NK-92 treated with Interleukin-12 subunit alpha and Interleukin-12 subunit beta, amount 100 ng/mL, for 24 hours (cell line): ENCODE measurements around the gene SEL1L2.

Experiments
- DNase-seq: peaks from one replicate; lab custom pipeline; 2025; lab: John Stamatoyannopoulos, UW

SEL1L2 gene

DNA sequence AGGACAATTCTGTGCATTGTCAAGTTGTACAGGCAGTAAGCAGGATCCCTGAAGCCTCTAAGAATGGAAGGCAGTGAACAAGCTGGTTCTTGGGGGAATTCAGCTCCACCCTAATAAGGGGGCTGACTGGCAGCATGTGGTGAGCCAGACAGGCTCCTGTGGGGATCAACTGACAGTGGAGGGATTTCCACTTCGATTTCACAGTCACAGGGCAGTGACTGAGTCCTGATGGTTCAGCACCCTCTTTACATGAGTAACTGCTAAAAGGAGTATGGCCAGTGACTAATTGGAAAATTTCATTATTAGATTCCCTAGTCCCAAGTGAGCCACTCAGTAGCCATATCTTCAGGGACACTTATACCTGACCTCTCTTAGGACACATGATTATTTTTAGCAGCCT, 127.2 kb downstream of the SEL1L2 start:
- DNase-seq, result no peak

DNA sequence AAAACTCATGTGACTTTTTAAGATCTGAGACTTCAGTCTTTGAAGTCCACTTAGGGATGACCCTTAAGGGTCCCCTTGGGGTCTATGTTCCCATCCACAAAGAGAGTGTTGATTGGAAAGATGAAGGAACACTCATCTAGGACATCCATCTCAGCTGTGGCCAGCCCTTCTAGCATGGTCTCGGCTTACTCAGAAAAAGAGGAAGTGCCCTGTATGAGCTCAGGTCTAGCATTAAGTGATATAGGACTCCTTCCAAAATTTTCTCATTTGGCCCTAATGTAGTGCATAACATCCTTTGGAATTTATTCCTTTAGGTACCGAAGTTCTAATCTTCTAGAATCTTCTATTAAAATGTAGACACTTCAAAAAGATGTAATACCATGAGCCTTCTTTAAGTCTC, 128.2 kb downstream of the SEL1L2 start:
- no peak for DNase-seq

DNA sequence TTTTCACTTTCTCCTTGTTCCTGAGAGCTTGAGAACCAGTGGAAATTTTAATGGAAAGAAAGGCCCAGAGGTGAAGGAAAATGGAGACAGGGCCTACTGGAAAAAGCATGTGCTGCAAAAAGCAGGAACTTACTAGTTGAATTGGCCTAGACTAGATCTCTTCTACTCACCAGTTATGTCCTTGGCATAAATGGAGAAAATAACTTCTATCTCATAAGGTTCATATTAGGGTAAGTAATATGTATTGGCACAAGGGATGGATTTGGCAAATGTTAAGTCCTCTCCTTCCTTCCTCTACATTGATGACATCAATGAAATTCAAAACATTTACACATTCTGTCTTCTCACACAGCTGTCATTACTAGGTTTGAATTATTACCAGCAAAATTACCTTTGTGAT, 131.5 kb downstream of the SEL1L2 start:
- no peak for DNase-seq

DNA sequence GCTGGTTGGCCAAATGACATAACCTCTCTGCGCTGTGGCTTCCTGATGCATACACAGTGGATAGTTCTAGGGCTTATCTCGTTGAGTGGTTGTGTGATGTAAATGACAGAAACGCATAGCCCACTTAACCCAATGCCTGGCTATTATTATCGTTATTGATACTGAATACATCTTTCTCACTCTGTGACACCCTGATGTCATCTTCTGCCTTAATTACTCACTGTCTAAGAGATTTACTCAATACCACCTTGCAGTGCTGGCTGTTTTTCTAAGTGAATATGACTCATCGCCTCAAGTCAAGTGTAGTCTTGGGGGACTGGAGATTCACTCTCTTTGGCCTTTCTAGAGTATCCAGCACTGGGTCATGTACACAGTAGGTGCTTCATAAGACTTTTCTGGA, 132.0 kb downstream of the SEL1L2 start:
- DNase-seq, result no peak

DNA sequence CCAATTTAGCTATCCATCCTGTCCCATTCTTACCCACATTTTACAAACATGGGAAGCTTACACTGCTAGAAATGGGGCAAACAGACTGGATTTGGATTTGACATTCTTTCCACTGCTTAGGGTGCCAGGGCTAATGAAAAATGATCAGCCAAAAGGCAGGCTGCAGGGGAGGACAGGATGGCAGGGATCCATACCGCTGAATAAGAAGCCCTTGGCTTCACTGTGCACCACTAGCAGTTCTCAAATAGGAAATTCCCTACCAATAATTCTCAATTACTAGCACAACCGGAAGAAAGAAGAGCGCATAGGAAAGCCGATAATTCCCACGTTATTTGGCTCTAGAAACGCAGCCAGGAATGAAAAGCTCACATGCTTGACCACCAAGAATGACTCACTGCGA, 132.5 kb downstream of the SEL1L2 start:
- no peak for DNase-seq

DNA sequence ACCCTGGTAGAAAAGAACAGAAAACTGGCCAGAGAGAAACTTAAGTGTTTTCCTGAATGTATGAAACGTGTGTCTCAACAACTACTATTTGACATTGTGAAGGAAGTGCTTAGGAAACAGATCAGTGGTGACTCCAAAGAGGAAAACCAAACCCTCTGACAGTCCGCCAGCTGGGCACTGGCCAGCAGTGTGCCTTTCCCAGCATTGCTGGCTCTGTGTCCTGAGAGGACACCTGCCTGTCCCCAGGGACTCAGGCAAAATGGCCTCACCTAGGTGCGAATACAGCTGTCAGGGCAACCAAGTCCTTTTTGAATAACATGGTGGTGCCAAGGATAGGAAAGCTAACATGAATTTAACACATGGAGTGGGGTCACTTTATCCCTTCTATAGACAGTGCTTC, 133.1 kb downstream of the SEL1L2 start:
- DNase-seq, result no peak

DNA sequence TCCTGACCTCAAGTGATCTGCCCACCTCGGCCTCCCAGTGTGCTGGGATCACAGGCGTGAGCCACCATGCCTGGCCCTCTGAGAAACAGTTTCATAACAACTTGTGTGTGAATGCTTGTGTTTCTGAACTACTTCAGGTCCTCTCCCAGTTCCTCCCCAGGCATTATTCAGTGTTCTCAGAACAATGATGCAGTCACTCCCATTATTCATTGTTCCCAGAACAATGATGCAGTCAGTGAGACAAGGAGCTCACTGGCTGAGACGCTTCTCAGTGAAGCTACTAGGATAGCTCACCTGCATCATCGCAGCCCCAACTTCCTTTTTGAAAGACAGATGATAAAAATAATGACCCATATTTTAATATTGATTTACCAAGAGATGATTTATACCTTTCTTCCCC, 134.1 kb downstream of the SEL1L2 start:
- DNase-seq, result no peak

DNA sequence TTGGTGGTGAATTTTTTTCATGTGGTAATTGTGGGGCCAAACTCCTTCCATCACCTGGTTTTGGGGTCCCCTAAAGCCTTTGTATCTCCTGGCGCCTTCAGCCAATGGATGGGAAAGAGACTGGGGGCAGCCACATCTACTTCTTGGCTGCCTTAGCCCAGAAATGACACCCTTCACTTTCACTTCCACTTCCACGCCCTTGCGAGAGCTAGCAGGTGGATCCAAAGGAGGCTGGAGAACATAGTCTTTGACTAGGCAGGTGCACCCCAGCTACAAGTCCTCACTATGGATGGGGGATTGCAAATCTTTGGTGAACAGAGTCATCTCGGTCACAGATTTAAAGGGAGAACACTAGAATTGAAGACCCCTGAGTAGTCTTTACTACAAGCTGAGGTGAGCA, 134.8 kb downstream of the SEL1L2 start:
- no peak for DNase-seq

DNA sequence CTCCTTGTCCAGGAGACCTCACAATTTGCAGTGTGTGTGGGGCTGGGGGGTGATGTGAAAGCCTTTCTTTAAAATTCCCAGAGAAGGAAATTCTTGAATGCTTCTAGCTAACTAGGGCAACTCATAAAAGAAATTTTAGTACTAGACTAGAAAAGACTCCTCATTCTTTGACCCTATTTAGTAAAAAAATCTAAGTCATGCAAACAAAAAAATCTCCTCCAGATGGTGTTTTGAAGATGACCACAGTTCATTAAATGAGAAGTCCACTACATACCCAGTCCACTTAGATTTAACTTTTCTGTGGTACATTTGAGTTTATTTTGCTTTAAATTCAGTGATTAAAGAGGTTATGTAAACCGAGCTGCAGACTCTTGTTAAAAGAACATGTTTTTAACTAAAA, 138.1 kb downstream of the SEL1L2 start:
- DNase-seq, result no peak

DNA sequence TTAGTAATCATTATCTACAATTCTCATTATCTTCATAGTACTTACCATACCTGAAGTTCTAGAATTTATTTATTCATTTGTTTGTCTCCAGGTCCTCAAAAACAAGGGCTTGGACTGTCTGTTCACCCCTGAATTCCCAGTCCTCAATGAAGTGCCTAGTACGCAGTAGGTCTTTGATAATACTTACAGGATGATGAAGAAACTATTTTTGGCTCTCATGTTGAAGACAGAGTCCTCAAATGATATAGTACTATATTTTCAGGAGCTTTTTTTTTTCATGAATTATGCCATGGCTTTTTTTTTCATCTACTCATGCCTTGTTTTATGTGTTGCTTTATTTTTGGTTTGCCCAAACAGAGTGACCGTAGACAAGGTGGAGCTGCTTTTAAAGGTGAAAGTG, 139.1 kb downstream of the SEL1L2 start:
- DNase-seq, result no peak

DNA sequence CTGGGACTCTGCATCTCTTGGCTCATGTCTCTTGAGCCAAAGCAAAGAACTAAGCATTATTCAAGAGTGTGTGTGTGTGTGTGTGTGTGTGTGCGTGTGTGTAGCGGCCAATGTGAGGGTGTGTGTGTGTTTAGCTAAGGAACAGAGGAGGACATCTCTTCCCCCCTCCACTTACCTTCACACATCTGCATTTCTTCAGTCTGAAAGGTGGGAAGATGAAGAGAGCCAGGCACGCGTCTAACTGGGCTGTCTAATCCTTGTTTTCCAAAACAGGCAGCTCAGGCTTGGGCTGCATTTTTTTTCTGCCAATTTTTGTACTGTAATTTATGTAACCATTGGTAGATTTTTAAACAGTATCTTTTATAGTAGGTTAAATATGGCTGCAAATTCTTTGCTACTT, 146.1 kb downstream of the SEL1L2 start:
- DNase-seq, result no peak

DNA sequence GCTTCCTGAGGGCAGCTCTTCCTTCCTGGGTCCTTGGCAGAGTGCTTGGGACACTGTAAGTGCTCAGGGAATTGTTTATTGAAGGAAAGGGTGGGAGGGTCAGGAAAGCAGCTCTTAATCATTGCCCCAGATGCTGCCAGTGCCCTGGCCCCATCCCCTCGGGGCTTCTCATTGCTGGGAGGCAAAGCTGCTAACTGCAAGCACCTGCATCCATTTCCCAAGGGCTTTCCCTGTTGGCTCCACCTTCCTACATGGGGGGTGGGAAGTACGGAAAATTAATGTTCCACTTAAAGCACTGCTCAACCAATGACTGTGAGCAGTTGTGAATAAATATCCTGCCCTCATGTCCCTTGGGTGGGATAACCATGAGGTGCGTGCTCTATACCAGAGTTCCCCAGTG, 149.2 kb downstream of the SEL1L2 start:
- no peak for DNase-seq

DNA sequence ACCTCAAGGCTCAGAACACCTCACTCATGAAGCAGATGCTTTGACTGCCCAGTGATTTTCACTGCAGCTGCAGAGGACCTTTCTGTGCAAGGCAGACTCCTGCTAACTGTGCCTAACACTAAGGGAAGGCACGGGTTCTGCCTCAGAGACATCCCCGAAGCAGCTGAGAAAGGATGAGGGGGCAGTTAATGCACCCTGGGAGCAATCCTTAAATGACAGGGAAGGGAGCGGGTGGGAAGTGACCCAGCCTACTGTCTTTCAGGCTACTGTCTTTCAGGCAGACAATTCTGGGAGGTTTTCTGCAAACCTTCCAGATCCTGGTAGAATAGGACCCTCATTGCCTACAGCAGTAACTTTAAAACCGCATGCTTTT, 150.3 kb downstream of the SEL1L2 start:
- no peak for DNase-seq

DNA sequence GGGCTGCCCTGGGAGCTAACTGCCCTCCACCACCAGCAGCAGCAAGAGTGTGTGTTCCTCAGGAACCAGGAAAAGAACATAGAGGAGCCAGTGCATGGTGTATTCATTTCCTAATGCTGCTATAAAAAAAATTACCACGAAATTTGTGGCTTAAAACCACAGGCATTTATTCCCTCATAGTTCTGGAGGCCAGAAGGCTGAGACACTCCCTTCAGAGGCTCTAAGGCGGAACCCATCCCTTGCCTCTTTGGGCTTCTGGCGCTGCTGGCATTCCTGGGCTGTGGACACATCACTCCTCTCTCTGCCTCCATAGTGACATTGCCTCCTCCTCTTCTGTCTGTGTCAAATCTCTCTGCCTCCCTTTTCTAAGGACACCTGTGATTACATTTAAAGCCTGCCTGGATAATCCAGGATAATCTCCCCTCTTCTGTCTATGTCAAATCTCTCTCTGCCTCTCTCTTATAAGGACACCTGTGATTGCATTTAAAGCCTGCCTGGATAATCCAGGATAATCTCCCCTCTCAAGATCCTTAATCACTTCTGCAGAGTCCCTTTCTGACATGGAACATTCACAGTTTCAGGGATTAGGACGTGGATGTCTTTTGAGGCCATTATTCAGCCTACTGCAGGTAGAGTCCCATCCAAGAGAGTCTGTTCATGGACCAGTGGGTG, 150.9 kb downstream of the SEL1L2 start:
- DNase-seq, result no peak

DNA sequence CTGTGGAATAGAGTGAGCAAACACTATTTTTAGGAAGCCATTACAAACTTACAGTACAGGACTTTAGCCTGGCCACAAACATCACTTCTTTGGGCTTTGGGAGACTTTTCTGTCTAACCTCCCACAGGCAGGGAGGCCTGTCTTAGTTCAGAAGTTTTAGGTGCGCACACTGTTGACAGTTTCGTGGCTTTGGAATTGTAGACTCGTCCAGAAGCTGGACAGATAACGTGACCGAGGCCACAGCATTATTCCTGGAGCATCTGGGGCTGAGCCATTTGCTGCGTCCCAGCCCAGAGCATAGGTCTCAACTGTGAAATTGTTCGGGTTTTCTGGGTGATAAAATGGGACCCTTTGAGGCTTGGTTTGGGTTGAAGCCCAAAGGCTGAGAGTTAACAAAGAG, 151.8 kb downstream of the SEL1L2 start:
- DNase-seq, result no peak

DNA sequence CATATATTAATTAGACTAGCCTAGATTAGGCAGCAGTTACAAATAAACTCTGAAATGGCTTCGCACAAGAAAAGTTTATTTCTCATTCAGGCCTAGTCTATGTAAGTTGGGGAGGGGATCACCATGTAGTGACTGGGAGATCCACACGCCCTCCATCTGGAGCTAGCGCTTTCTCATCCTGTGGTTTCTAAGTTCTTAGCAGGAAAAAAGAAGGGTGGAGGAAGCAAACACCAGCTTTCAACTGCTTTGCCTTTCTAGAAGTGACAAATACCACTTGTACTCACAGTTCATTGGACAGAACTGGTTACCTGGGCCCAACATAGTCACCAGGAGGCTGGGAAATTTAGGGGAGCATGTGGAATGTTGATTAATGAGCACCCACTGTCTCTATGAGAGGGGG, 158.9 kb downstream of the SEL1L2 start:
- DNase-seq, result no peak

DNA sequence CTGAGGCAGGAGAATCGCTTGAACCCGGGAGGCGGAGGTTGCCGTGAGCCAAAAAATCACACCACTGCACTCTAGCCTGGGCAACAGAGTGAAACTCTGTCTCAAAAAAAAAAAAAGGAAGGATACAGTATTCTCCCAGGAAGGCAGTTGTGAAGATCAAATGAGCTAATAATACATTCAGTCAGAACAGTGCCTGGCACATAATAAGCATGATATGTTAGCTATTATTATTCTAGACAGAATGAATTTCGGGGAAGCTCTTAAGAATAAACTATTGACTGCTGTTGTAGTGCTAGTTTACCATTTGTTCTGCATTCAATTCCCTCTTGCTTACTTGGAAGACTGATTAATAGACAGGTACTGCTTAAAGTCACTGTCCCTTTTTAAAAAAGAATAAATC, 164.9 kb downstream of the SEL1L2 start:
- no peak for DNase-seq

DNA sequence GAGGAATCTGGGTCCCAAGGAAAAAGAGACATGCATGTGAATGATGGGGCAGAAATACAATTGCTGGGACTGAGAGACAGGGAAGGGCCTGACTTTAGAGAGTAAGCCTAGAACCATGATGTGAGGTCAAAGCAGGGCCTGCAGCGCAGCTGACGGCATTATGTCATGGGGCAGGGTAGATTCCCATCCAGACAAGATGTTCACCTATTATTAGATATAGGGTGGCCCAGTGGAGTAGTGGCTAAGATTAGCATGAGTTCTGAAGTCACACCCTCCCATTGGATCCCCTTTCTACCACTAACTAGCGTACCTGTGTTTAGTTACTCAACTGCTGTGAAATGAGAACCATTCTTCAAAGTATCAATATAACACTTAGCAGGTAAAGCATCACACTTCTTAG, 166.0 kb downstream of the SEL1L2 start:
- no peak for DNase-seq

DNA sequence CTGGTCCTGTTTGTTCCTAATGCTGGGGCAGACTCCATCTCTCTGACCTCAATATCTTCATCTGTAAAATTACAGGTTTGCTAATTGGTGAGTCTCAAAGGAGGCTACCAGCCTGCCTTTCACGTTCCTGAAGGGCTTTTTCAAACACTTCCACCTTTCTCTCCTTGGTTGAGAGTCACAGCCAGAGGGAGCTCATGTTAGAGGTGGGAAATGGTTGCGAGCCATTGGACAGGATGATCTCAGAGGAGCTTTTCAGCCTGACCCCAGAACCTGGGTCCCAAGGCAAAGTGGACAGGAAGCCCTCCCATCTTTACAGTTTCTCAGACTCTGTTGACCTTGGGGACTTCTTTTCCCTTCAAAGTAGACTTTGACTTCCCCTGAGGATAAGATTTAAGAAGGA, 168.0 kb downstream of the SEL1L2 start:
- no peak for DNase-seq

DNA sequence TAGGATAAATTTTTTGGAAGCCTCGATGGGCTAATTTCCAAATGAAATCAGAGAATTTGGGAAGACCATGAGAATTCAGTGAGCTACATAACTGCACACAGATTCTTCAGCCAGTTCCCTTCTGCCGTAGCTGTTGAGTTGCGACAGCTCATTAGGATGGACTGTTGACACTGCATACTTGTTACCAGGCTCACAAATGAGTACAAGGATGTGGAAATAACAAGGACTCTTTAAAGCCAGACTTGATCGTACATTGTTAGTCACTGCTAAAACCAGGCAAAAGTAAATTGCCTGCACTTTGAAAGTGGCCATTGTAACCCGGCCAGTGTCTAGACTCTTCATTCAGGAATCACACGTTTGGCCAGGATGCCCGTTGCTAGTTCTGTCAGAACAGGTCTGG, 168.5 kb downstream of the SEL1L2 start:
- DNase-seq, result no peak

DNA sequence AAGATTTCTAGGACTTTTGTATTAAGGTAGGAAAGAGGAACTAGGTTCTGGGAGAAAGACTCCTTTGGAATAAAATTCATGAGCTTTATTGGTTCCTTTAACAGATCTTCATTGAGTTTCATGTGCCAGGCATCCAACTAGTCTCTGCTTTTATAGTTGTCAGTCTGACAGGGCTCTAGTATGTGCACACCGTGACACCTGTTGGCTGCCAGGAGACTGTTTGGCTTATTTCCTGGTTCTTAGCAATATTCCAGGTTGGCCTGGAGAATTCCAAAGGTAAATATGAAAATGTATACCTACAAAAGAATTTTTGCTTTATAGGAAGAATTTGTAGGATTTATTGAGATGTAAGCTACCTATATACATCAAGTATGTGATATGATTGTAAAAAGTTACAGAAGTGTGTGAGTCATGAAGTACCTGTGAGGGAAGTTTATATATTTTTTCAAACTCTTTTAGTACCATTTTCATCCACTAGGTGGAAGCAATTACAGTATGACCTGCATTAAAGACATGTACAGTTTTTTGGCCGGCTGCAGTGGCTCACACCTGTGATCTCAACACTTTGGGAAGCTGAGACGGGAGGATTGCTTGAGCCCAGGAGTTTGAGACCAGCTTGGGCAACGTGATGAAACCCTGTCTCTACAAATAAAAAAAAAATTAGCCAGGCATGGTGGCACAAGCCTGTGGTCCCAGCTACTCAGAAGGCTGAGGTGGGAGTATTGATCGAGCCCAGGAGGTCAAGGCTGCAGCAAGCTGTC, 170.3 kb downstream of the SEL1L2 start:
- no peak for DNase-seq

DNA sequence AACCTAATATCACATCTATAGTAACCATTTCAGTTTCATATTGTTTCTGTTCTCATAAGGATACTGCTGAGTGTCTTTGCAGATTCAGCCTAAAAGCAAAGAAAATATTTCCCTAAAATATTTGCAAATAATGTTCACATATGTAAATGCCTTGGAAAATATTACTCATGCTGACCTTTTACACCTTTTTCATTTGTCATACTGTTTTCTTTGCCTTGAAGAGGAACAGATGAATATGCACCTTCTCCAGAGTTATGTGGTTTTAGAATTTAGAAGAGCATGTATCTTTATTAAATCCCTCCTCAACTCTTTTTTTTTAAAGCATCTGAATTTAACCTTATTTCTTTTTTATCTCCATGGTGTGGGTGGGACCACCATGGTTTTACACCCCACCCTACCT, 173.1 kb downstream of the SEL1L2 start:
- DNase-seq, result no peak

DNA sequence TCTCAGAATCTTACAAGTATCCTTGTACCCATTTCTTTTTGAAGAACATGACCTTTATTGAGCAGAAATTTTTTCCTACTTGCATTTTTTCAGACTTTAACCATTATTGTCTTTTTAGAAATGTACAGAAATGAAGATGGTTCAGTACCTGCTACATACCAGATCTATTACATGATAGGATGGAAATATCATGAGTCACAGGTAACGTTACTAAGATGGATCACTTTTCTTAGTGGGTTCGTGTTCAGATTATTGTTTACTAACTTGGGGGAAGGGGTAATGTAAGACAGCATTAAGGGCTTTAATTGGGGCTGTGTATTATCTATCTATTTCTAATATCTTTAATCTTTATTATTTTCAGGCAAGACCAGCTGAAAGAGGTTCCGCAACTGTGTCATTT, 173.7 kb downstream of the SEL1L2 start:
- DNase-seq, result no peak

DNA sequence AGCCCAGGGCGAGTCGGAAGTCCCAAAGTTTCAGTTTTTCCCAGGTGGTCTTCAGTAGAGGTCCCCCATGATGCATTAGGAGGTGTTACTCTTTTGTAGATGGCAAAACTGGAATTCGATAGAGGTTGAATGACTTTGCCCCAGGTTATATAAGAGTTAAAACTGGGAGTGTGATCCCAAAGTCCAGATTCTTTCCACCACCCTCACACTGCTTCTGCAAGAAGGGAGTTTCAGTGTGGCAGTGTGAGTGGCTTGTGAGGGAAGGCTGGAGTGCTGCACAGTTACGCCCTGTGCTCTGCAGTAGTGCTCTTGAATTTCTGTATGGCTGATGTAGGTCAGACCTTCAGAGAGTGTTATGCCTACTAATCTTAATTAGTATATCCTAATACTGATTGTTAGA, 175.7 kb downstream of the SEL1L2 start:
- no peak for DNase-seq
